GM12878 (cell line): ENCODE measurements around the gene SORCS2. TPM values are rescaled to one million over a fixed set of nuclear protein-coding genes. Genes with fewer than 3 reads are reported as not detected.

Experiments used
- ATAC-seq: fragments of 200-7000 bp; cut with Tn5 transposase; 3 replicates; pipeline ENCODE4 v1.9.1; 2020; ENCODE audit warnings: mild to moderate bottlenecking, moderate library complexity
- BruUV-seq: library from RNA; stranded (reverse); fragments of 400-500 nt; replicated peaks from 2 replicates; lab custom pipeline; 2021; lab: Mats Ljungman, UMichigan
- CTCF ChIA-PET: fragments of 300-600 bp; sonication (Branson Sonifier 250); formaldehyde crosslinking; extraction: SDS; loops from one replicate; lab custom pipeline; 2021; ENCODE audit warnings: inconsistent platforms; lab: Yijun Ruan, JAX
- POLR2A ChIA-PET: fragments of 350-600 bp; formaldehyde crosslinking; extraction: SDS; loops from one replicate; lab custom pipeline; 2021; ENCODE audit warnings: inconsistent platforms; lab: Charles Lee
- RAD21 ChIA-PET: fragments of 300-600 bp; sonication (Branson Sonifier 250); formaldehyde crosslinking; loops from one replicate; lab custom pipeline; 2023; ENCODE audit warnings: antibody characterized with exemption; ENCODE audit not compliant: unreplicated experiment; lab: Charles Lee
- SMC1A ChIA-PET: fragments of 300-600 bp; sonication (Branson Sonifier 250); formaldehyde crosslinking; loops from one replicate; lab custom pipeline; 2023; ENCODE audit not compliant: unreplicated experiment, uncharacterized antibody; lab: Charles Lee
- DNase-seq: peaks from one replicate; pipeline ENCODE4 v3.0.0-alpha.2; 2011; ENCODE audit warnings: low read depth, low spot score
- FAIRE-seq: peaks from 3 replicates; lab custom pipeline; 2011; peaks lifted over from hg19 to GRCh38; lab: Jason Lieb, UNC
- H2AFZ ChIP-seq: 2 replicates; pipeline ENCODE4 v1.6.0; 2011; ENCODE audit warnings: low read depth, low read length, control low read depth; ENCODE audit not compliant: control insufficient read depth
- H3K27ac ChIP-seq: 2 replicates; pipeline ENCODE4 v1.5.1; 2011; ENCODE audit warnings: control low read depth; ENCODE audit not compliant: control insufficient read depth, insufficient read depth
- H3K27me3 ChIP-seq, 2 experiments: replicated peaks in 1 of 2; 2 replicates each; pipeline versions ENCODE4 v1.6.0 to v1.6.1; 2011; ENCODE audit warnings: low read length in 1 of 2; ENCODE audit not compliant: control insufficient read depth in 2 of 2, insufficient read depth in 2 of 2
- H3K36me3 ChIP-seq, 2 experiments: 2 replicates each; pipeline ENCODE4 v1.5.1; 2011; ENCODE audit warnings: low read length in 1 of 2; ENCODE audit not compliant: control insufficient read depth in 2 of 2, insufficient read depth in 2 of 2
- H3K4me1 ChIP-seq: 2 replicates; pipeline ENCODE4 v1.6.1; 2011; ENCODE audit warnings: mild to moderate bottlenecking, low read length, moderate library complexity, mixed read lengths; ENCODE audit not compliant: control insufficient read depth, insufficient read depth
- H3K4me2 ChIP-seq: 2 replicates; pipeline ENCODE4 v1.6.0; 2011; ENCODE audit warnings: control low read depth; ENCODE audit not compliant: control insufficient read depth, insufficient read depth
- H3K4me3 ChIP-seq: fragments of 200-600 bp; sonication (generic); 2 replicates; pipeline ENCODE4 v1.5.1; 2016
- H3K79me2 ChIP-seq: 2 replicates; pipeline ENCODE4 v1.6.0; 2011; ENCODE audit warnings: low read length; ENCODE audit not compliant: control insufficient read depth, insufficient read depth
- H3K9ac ChIP-seq: 2 replicates; pipeline ENCODE4 v1.8.0; 2011; ENCODE audit warnings: low read length, control low read depth, mixed read lengths; ENCODE audit not compliant: control insufficient read depth, insufficient read depth
- H3K9me3 ChIP-seq: replicated peaks from 3 replicates; pipeline ENCODE4 v1.5.1; 2011; ENCODE audit warnings: mild to moderate bottlenecking, low read length; ENCODE audit not compliant: control insufficient read depth, insufficient read depth
- H4K20me1 ChIP-seq: 2 replicates; pipeline ENCODE4 v1.6.0; 2011; ENCODE audit not compliant: control insufficient read depth, insufficient read depth
- BACH1 ChIP-seq: fragments of 450-650 bp; IDR thresholded peaks from 2 replicates; pipeline ENCODE4 v1.6.1; 2017; ENCODE audit warnings: mild to moderate bottlenecking, borderline replicate concordance
- BRCA1 ChIP-seq: IDR thresholded peaks from 2 replicates; pipeline ENCODE4 v1.6.1; 2011; ENCODE audit warnings: low read depth, low read length, improper control_type of control experiment
- CBX5 ChIP-seq: sonication (generic); IDR thresholded peaks from 2 replicates; pipeline ENCODE4 v1.6.1; 2016; ENCODE audit warnings: low read depth, moderate library complexity, mild to moderate bottlenecking, inconsistent platforms
- CEBPB ChIP-seq, 2 experiments: fragments of 150-350 bp in 1 of 2; IDR thresholded peaks; 2 replicates each; pipeline ENCODE4 v1.6.1; 2012 to 2014; ENCODE audit warnings: low read depth in 2 of 2, low read length in 2 of 2, borderline replicate concordance in 1 of 2, inconsistent platforms in 1 of 2
- EGR1 ChIP-seq, 2 experiments: IDR thresholded peaks; 1 replicate in 1 of 2; 2 replicates in 1 of 2; pipeline ENCODE4 v1.6.1; 2011 to 2012; ENCODE audit warnings: low read depth in 2 of 2, low read length in 2 of 2, borderline replicate concordance in 1 of 2, mild to moderate bottlenecking in 1 of 2, moderate library complexity in 1 of 2
- ELK1 ChIP-seq: IDR thresholded peaks from 2 replicates; pipeline ENCODE4 v1.6.1; 2012; ENCODE audit warnings: low read depth, low read length, improper control_type of control experiment
- ETV6 ChIP-seq, 2 experiments: fragments of 450-650 bp in 1 of 2; IDR thresholded peaks in 1 of 2; conservative IDR thresholded peaks in 1 of 2; 2 replicates each; pipeline ENCODE4 v1.6.1; 2014; ENCODE audit warnings: antibody characterized with exemption in 1 of 2, borderline replicate concordance in 1 of 2, low read depth in 1 of 2, mild to moderate bottlenecking in 1 of 2, moderate library complexity in 1 of 2
- IRF5 ChIP-seq: fragments of 450-650 bp; IDR thresholded peaks from 2 replicates; pipeline ENCODE4 v1.6.1; 2017; ENCODE audit warnings: borderline replicate concordance
- NBN ChIP-seq: fragments of 450-650 bp; IDR thresholded peaks from 2 replicates; pipeline ENCODE4 v1.6.1; 2016
- POLR2A ChIP-seq: IDR thresholded peaks from 2 replicates; pipeline ENCODE4 v1.6.1; 2011; ENCODE audit warnings: low read depth, mild to moderate bottlenecking, low read length
- POU2F2 ChIP-seq: IDR thresholded peaks from 3 replicates; pipeline ENCODE4 v1.6.1; 2011; ENCODE audit warnings: low read depth, mild to moderate bottlenecking, low read length, borderline replicate concordance
- SMC3 ChIP-seq: IDR thresholded peaks from 2 replicates; pipeline ENCODE4 v1.6.1; 2011; ENCODE audit warnings: low read length, improper control_type of control experiment, borderline replicate concordance
- SRF ChIP-seq, 2 experiments: IDR thresholded peaks; 2 replicates each; pipeline ENCODE4 v1.6.1; 2011; ENCODE audit warnings: low read depth in 2 of 2, low read length in 2 of 2, mild to moderate bottlenecking in 1 of 2, moderate library complexity in 1 of 2
- STAT1 ChIP-seq: fragments of 450-650 bp; conservative IDR thresholded peaks from 2 replicates; pipeline ENCODE4 v1.6.1; 2014; ENCODE audit warnings: antibody characterized with exemption, mild to moderate bottlenecking
- TARDBP ChIP-seq: IDR thresholded peaks from 2 replicates; pipeline ENCODE4 v1.6.1; 2016; ENCODE audit warnings: borderline replicate concordance
- TCF3 ChIP-seq: IDR thresholded peaks from 2 replicates; pipeline ENCODE4 v1.6.1; 2012; ENCODE audit warnings: low read depth, mild to moderate bottlenecking, low read length, borderline replicate concordance; ENCODE audit not compliant: insufficient read depth
- ZBED1 ChIP-seq: IDR thresholded peaks from 2 replicates; pipeline ENCODE4 v1.6.1; 2016; ENCODE audit warnings: borderline replicate concordance
- WGBS: methylation state at CpG from one replicate; pipeline ENCODE4 v1.1.6; 2016; ENCODE audit warnings: low lambda C conversion rate; ENCODE audit not compliant: insufficient replicate concordance, insufficient coverage; ENCODE audit errors: missing lambda C conversion rate; 5-methylcytosine and 5-hydroxymethylcytosine counted together
- in situ Hi-C: fragments of 300-500 bp; cut with MboI; formaldehyde crosslinking; loops from 9 replicates; pipeline ENCODE4 v1.14.3; 2018; ENCODE audit warnings: mixed read lengths
- intact Hi-C: fragments of 100-400 bp; cut with micrococcal nuclease; formaldehyde crosslinking; loops from one replicate; pipeline ENCODE4 v1.14.2; 2022; ENCODE audit not compliant: unreplicated experiment
- polyA plus RNA-seq, 11 experiments: library from polyadenylated mRNA; depleted of rRNA in 4 of 11; unstranded in 6 of 11; stranded (reverse) in 5 of 11; fragments of >200 nt; fragmentation: Nextera tagmentation in 4 of 11; fragmentation: Illumina TruSeq in 1 of 11; extraction: Ambion mirVana in 4 of 11; extraction: Trizol in 1 of 11; gene quantifications; 1 replicate in 1 of 11; 2 replicates in 10 of 11; pipeline versions ENCODE4 v1.2.1 to v1.2.3, GENCODE V29; 2011 to 2016; ENCODE audit warnings: inconsistent platforms in 2 of 11, missing spikeins in 2 of 11, low read depth in 1 of 11
- total RNA-seq, 4 experiments: library from RNA; depleted of rRNA in 3 of 4; stranded (reverse); fragments of >200 nt in 3 of 4; fragmentation: Illumina TruSeq in 1 of 4; extraction: Trizol in 1 of 4; gene quantifications; 2 replicates each; pipeline versions ENCODE4 v1.2.1 to v1.2.3, GENCODE V29; 2013 to 2021
- TF ChIP-seq, protein P1 (sequence below), 3 experiments: IDR thresholded peaks in 2 of 3; conservative IDR thresholded peaks in 1 of 3; 2 replicates each; pipeline ENCODE4 v1.5.1; 2011; ENCODE audit warnings: low read depth in 3 of 3, low read length in 3 of 3, mild to moderate bottlenecking in 3 of 3, control low read depth in 2 of 3, moderate library complexity in 2 of 3, inconsistent platforms in 1 of 3, mixed read lengths in 1 of 3; ENCODE audit not compliant: control insufficient read depth in 2 of 3, insufficient read depth in 1 of 3; ENCODE audit errors: extremely low read depth in 1 of 3

The SORCS2 gene
- total and polyA plus RNA-seq, 10 of the 15 experiments (the other 5 are each of a cell fraction or from before 2014, with no cell fraction given), result 0.01 to 0.15 (median 0.05) TPM; not detected in 5

DNA sequence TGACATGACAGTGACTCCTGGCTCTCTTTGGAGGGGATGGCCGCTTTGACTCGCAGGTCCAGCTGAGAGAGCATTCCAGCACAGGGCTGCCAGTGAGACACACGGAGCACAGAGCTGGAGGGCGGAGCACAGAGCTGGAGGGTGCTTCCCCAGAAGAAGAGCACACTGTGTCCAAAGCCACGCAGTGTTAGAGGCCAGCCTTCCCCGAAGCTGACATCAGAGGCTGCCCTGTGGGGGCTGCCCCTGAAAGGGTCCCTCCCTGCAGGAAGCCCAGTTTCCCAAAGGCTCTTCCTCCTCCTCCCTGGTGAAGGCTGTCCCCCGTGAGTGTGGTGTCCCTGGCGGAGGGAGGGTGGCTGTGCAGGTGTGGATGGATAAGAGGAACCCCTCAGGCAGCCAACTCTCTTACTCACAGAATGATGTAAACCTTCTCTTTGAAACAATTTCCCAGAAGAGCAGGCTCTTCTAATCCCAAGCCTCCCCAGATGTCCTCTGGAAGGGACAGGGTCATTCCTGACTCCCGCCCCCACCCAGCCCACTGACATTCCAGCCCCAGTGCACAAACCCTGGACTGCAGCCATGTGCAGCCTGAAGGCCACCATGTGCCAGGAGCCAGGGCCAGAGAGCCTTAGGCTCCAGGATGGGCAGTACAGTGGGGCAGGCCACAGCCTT, 189.0 kb downstream of the SORCS2 start (continued):
- TF ChIP-seq, protein P1, sequence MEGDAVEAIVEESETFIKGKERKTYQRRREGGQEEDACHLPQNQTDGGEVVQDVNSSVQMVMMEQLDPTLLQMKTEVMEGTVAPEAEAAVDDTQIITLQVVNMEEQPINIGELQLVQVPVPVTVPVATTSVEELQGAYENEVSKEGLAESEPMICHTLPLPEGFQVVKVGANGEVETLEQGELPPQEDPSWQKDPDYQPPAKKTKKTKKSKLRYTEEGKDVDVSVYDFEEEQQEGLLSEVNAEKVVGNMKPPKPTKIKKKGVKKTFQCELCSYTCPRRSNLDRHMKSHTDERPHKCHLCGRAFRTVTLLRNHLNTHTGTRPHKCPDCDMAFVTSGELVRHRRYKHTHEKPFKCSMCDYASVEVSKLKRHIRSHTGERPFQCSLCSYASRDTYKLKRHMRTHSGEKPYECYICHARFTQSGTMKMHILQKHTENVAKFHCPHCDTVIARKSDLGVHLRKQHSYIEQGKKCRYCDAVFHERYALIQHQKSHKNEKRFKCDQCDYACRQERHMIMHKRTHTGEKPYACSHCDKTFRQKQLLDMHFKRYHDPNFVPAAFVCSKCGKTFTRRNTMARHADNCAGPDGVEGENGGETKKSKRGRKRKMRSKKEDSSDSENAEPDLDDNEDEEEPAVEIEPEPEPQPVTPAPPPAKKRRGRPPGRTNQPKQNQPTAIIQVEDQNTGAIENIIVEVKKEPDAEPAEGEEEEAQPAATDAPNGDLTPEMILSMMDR (IDR thresholded peaks at IDR 0.05 in 2 of 3, conservative IDR thresholded peaks at IDR 0.05 in 1 of 3; ENCODE audit: control insufficient read depth in 2 of 3, extremely low read depth in 1 of 3, insufficient read depth in 1 of 3, low read depth in 3 of 3, low read length in 3 of 3), result 0 out of 6 replicates have a peak, but pooled peaks of 1 of the 3 experiments have one; percentile 2
- TF ChIP-seq, all 136 proteins: peak for 1

DNA sequence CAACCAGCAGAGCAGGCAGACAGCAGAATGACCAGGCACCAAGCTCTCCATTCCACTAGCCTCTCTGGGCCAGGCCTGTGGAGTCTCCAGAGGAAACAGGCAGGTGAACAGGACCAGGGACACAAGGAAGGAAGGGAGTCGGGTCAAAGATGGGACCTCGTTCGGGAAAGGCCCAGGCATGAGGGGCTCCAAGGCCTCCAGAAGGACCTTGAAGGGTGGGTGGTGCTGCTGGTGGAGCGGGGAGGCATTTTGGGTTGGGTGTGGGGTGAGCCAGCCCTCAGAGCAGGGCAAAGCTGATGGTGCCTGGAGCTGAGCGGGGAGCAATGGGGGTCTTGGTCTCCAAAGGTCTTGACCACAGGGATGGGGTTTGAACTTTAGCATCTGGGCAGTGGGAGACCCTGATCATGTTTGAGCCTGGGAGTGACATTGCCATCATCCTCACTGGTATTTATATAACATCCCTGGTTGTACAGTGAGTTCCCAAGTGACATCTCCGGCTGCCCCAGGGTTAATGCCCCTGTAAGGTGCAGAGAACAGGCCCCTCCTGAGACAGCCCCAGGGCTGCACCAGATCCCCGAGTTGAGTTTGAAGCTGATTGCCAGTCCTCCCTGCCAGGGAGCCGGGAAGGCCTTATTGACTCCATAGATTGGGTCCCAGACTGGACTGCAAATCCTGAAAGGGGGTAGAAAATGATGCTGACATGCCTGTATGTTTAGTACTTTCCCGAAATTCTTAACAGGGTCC, 189.7 kb downstream of the SORCS2 start:
- TF ChIP-seq ZBED1 (no peak), ETV6 (conservative IDR thresholded peaks at IDR 0.05 in 1 of 2, IDR thresholded peaks at IDR 0.05 in 1 of 2; ENCODE audit: borderline replicate concordance in 1 of 2, low read depth in 1 of 2) (no peak), CBX5 (no peak), EGR1 (IDR thresholded peaks at IDR 0.05; ENCODE audit: borderline replicate concordance in 1 of 2, low read depth in 2 of 2, low read length in 2 of 2) (no peak), NBN (no peak), TCF3 (no peak), CEBPB (IDR thresholded peaks at IDR 0.05; ENCODE audit: borderline replicate concordance in 1 of 2, low read depth in 2 of 2, low read length in 2 of 2) (no peak), POU2F2 (no peak), ELK1 (no peak), IRF5 (no peak), TARDBP (no peak), POLR2A (no peak), BACH1 (no peak), SMC3 (no peak), STAT1 (no peak), SRF (IDR thresholded peaks at IDR 0.05; ENCODE audit: low read depth in 2 of 2, low read length in 2 of 2) (no peak), BRCA1 (no peak)
- TF ChIP-seq, all 136 proteins: peak for 0
- intact Hi-C loops (no loop called here), in situ Hi-C loops (no loop called here)
- H3K9ac ChIP-seq, result no peak overlapping the region
- no peaks in the 10 kb centered on the region for H4K20me1 ChIP-seq
- H3K79me2 ChIP-seq, result no peaks in the 10 kb centered on the region
- 5% methylated on average over 9 of the region's 9 CpGs for WGBS
- no peak overlapping the region for H3K4me2 ChIP-seq
- H3K36me3 ChIP-seq, result no peaks in the 10 kb centered on the region
- ATAC-seq (no peak), DNase-seq (no peak), FAIRE-seq (no peak)
- SMC1A ChIA-PET, result no interaction called here
- RAD21 ChIA-PET, result no interaction called here
- H3K27me3 ChIP-seq, result no peaks in the 10 kb centered on the region
- H3K27ac ChIP-seq, result no peak overlapping the region
- no peaks in the 10 kb centered on the region for H3K4me1 ChIP-seq
- POLR2A ChIA-PET, result no interaction called here
- no peak overlapping the region for H3K4me3 ChIP-seq
- CTCF ChIA-PET, result no interaction called here
- no peak overlapping the region for H2AFZ ChIP-seq
- peaks cover 3% of the 10 kb centered on the region; the same call in 1 of the 3 replicates for H3K9me3 ChIP-seq
- no TSS peak for BruUV-seq
